ENCODE measurements around the gene LY86. TPM values are rescaled to one million over a fixed set of nuclear protein-coding genes. Genes with fewer than 3 reads are reported as not detected.

The LY86 gene
- total RNA-seq, 6 donors from 2014 or later = 2.1 to 21.9 (median 9.5) TPM

- peaks cover 10 to 24% (median 16%) of the 10 kb centered on the region in 4 donors for H3K4me1 ChIP-seq
- H3K36me3 ChIP-seq = no peaks in the 10 kb centered on the region
- 65 to 81% methylated on average over 7 to 9 of the region's 9 CpGs for WGBS, 2 donors
- no peak overlapping the region for H3K4me3 ChIP-seq
- H3K27ac ChIP-seq = no peak overlapping the region
- DNase-seq = no peak
- TF ChIP-seq POLR2A (IDR thresholded peaks at IDR 0.05) (no peak), EP300 (IDR thresholded peaks at IDR 0.05) (no peak), POLR2AphosphoS5 (IDR thresholded peaks at IDR 0.05) (no peak)
- TF ChIP-seq, protein P1, sequence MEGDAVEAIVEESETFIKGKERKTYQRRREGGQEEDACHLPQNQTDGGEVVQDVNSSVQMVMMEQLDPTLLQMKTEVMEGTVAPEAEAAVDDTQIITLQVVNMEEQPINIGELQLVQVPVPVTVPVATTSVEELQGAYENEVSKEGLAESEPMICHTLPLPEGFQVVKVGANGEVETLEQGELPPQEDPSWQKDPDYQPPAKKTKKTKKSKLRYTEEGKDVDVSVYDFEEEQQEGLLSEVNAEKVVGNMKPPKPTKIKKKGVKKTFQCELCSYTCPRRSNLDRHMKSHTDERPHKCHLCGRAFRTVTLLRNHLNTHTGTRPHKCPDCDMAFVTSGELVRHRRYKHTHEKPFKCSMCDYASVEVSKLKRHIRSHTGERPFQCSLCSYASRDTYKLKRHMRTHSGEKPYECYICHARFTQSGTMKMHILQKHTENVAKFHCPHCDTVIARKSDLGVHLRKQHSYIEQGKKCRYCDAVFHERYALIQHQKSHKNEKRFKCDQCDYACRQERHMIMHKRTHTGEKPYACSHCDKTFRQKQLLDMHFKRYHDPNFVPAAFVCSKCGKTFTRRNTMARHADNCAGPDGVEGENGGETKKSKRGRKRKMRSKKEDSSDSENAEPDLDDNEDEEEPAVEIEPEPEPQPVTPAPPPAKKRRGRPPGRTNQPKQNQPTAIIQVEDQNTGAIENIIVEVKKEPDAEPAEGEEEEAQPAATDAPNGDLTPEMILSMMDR (IDR thresholded peaks at IDR 0.05) = no peak
- H3K27me3 ChIP-seq = no peaks in the 10 kb centered on the region
- no peaks in the 10 kb centered on the region for H3K9me3 ChIP-seq
- ATAC-seq (ENCODE audit: low FRiP score in 2 of 2) = no peak
These were observed 113.3 kb downstream of the LY86 start for GRCh38 chr6:6701864-6702263.

GRCh38 chr6:6703699-6704098 lies 115.2 kb downstream of the LY86 start:
- WGBS, 2 donors = 72 to 86% methylated on average over 4 of the region's 4 CpGs
- no peak for ATAC-seq (ENCODE audit: low FRiP score in 2 of 2)
- Histone ChIP-seq H3K27ac (no peak overlapping the region), H3K36me3 (no peaks in the 10 kb centered on the region), H3K9me3 (no peaks in the 10 kb centered on the region), H3K27me3 (no peaks in the 10 kb centered on the region), H3K4me1 (peaks cover 9 to 13% (median 11%) of the 10 kb centered on the region in 4 donors), H3K4me3 (no peak overlapping the region)
- DNase-seq = no peak
- no peak for TF ChIP-seq EP300 (IDR thresholded peaks at IDR 0.05)
- TF ChIP-seq POLR2AphosphoS5 (IDR thresholded peaks at IDR 0.05) = no peak
- TF ChIP-seq, protein P1 (IDR thresholded peaks at IDR 0.05) = no peak
- TF ChIP-seq POLR2A (IDR thresholded peaks at IDR 0.05) = no peak

Data from upper lobe of left lung (tissue), 6 donors.